ENCODE results near the gene C2CD2. TPM values are rescaled to one million over a fixed set of nuclear protein-coding genes. Genes with fewer than 3 reads are reported as not detected.

C2CD2 gene
- total and polyA plus RNA-seq, 2 of the 8 experiments (the other 6 are each of a cell fraction or from before 2014, with no cell fraction given) = 10.4 to 13.0 TPM

DNA sequence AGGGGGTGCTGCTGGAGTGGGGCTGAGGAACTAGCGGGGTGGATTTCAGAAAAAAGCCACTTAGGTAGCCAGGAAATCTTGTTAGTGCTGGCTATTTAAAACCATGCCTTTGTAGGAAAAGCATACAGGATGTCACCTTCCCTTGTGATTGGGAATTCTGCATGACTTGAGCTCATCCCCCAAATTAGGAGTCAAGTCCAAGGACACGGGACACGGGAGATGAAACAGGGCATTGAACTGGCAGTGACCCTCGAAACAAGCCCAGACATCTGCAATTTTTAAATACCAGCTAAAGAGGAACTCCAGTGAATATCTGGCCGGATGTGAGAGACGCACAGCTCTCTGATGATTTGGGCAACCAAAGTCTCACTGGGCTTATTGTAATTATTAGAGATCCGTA is 32.8 kb downstream of the C2CD2 start:
- Histone ChIP-seq H2BK12ac (ENCODE audit: low read depth, low read length) (no peak overlapping the region), H3K14ac (ENCODE audit: insufficient read length) (no peak overlapping the region), H3K36me3 (ENCODE audit: control insufficient read depth in 2 of 4, insufficient read depth in 4 of 4, low read length in 3 of 4) (peaks cover 0 to 8% (median 1%) of the 10 kb centered on the region in 4 experiments; a peak in 4 of 8 replicates), H2BK15ac (ENCODE audit: low read length) (no peak overlapping the region), H2AK5ac (ENCODE audit: low read depth, low read length) (no peak overlapping the region), H4K5ac (ENCODE audit: insufficient read length, low read depth, low read length) (no peak overlapping the region), H3K27me3 (replicated peaks in 1 of 4; ENCODE audit: control insufficient read depth in 3 of 4, extremely low read depth in 1 of 4, insufficient read depth in 3 of 4, low read length in 3 of 4) (no peaks in the 10 kb centered on the region), H3K4me3 (ENCODE audit: extremely low read depth in 1 of 4, insufficient read depth in 2 of 4, low read depth in 3 of 4, low read length in 4 of 4) (no peak overlapping the region), H3K9ac (replicated peaks in 1 of 4; ENCODE audit: extremely low read depth in 1 of 4, low read depth in 3 of 4, low read length in 3 of 4) (no peak overlapping the region), H3K18ac (ENCODE audit: extremely low read depth, low read length) (no peak overlapping the region), H3K23me2 (ENCODE audit: low read depth, low read length) (no peaks in the 10 kb centered on the region), H3K4me1 (replicated peaks in 1 of 4; ENCODE audit: control insufficient read depth in 3 of 4, insufficient read depth in 4 of 4, low read length in 3 of 4) (peaks cover 2 to 6% (median 4%) of the 10 kb centered on the region in 4 experiments; a peak in 5 of 7 replicates), H4K8ac (ENCODE audit: extremely low read depth, insufficient read depth, low read length) (no peak overlapping the region), H3K9me3 (ENCODE audit: insufficient read depth in 2 of 2, low read depth in 1 of 2, low read length in 1 of 2) (no peaks in the 10 kb centered on the region), H3K23ac (ENCODE audit: insufficient read length) (no peak overlapping the region), H3K4me2 (ENCODE audit: insufficient read depth in 1 of 2, low read depth in 2 of 2, low read length in 2 of 2) (no peak overlapping the region), H2BK120ac (replicated peaks; ENCODE audit: low read depth, low read length) (no peak overlapping the region), H2BK20ac (ENCODE audit: low read length) (no peak overlapping the region), H2BK5ac (ENCODE audit: low read depth, low read length) (no peak overlapping the region), H4K20me1 (replicated peaks in 1 of 2; ENCODE audit: control insufficient read depth in 1 of 2, insufficient read depth in 2 of 2, low read length in 2 of 2) (peaks cover 0 to 3% of the 10 kb centered on the region in 2 experiments), H3K4ac (replicated peaks; ENCODE audit: insufficient read length, low read depth, low read length) (no peak overlapping the region), H3K56ac (replicated peaks; ENCODE audit: insufficient read length, low read depth, low read length) (no peak overlapping the region), H3K79me2 (ENCODE audit: control insufficient read depth in 1 of 2, insufficient read depth in 2 of 2, low read length in 2 of 2) (no peaks in the 10 kb centered on the region), H3K27ac (ENCODE audit: low read depth, low read length) (no peak overlapping the region), H3K79me1 (ENCODE audit: low read depth, low read length) (no peaks in the 10 kb centered on the region; the same call in 1 of the 2 replicates), H2AFZ (ENCODE audit: low read length) (no peak overlapping the region), H4K91ac (replicated peaks; ENCODE audit: insufficient read length, low read length) (no peak overlapping the region)
- POLR2A ChIA-PET (ENCODE audit: partially characterized antibody) = no interaction called here
- no peak for TF ChIP-seq HDAC6 (IDR thresholded peaks at IDR 0.05; ENCODE audit: low read depth, low read length)
- no peak for TF ChIP-seq TCF12 (IDR thresholded peaks at IDR 0.05; ENCODE audit: low read depth, low read length)
- TF ChIP-seq, protein P1, sequence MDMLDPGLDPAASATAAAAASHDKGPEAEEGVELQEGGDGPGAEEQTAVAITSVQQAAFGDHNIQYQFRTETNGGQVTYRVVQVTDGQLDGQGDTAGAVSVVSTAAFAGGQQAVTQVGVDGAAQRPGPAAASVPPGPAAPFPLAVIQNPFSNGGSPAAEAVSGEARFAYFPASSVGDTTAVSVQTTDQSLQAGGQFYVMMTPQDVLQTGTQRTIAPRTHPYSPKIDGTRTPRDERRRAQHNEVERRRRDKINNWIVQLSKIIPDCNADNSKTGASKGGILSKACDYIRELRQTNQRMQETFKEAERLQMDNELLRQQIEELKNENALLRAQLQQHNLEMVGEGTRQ (IDR thresholded peaks at IDR 0.05; ENCODE audit: low read length) = no peak
- FAIRE-seq = no peak
- DNase-seq (ENCODE audit: low read depth in 1 of 2, low spot score in 2 of 2) = no peak
- CTCF ChIA-PET (ENCODE audit: partially characterized antibody) = interaction anchor here (1.4 kb wide), 1 partner anchor 22 kb away, joined by 3 read pairs; no protein-coding TSS in a partner anchor
- 85% methylated on average over 7 of the region's 7 CpGs; no CpG with 5 or more reads in 1 of the 2 experiments for WGBS, 2 experiments (ENCODE audit: extremely low coverage in 1 of 2, insufficient coverage in 1 of 2, insufficient read length in 1 of 2, insufficient replicate concordance in 2 of 2, low coverage in 1 of 2, low lambda C conversion rate in 2 of 2, missing lambda C conversion rate in 1 of 2)
